Measurements from ENCODE around the gene GINS3. TPM values are rescaled to one million over a fixed set of nuclear protein-coding genes. Genes with fewer than 3 reads are reported as not detected.
A peak's percentile ranks its signal among the peaks of the same experiment; 100 is the strongest.

Gene GINS3
- total RNA-seq, 1 experiment from 2014 or later: 22.9 TPM

DNA sequence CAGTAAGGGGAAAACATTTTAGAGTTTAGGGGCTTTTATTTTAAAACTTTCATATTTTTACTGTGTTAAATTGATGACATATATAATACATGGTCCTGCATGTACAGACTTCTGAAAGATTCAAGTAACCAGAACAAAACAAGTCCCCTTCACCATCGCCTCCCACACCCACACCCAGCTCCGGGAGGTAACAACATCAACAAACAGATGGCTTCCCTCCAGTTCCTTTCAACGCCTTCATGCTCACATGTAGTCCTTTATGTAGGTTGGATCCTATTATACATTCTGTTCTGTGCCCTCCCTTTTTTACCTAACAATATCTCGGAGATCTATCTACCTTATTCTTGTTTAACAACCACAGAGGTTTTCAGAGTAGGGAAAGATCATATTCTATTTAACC is 30.5 kb downstream of the GINS3 start:
- no peak for DNase-seq (ENCODE audit: low read depth)

DNA sequence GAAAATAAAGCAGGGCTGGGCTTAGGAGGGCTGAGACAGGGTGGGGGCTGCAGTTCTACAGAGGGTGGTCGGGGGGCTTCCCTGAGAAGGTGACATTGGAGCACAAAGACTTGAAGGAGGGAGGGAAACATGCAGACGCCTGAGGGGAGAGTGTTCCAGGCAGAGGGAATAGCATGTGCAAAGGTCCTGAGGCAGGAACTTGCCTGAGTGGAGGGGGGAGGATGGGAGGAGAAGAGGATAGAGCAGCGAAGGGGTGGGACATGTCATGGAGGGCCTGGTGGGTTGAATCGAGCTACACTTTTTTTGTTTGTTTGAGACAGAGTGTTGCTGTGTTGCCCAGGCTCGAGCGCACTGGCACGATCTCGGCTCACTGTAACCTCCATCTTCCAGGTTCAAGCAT is 33.0 kb downstream of the GINS3 start:
- no peak for DNase-seq (ENCODE audit: low read depth)

DNA sequence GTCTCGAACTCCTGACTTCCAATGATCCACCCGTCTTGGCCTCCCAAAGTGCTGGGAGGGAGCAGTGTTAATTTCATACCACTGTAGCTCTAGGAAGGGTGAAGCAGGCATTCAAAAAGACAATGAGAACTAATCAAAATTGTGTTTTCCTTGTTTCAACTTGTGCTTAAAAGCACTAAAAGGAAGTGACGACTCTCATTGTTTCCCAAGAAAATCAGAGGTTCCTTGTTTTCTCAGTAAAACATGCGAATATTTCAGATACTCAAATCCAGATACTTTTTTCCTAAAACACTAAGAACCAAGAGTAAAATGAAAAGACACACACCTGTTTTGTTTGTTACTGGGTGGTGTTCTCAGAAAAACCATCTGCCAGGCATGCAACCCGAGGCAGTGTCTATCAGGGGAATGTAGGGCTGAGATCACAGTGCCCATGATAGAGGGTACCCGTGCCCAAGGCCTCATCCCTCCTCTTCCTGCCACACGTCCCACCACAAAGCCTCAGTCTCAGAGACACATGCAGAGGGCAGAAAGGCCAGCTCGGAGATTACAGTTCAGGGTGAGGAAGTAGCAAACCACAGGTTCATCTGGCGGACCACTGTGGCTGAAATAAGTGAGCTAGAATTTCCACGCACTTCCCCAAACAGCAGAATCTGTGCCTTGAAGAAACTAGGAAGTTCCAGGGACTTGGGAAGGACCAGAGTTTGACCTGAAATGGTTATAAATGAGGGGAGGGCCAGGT is 33.7 kb downstream of the GINS3 start:
- peak; percentile 32 for DNase-seq (ENCODE audit: low read depth)

- DNase-seq (ENCODE audit: low read depth): no peak
Observed at GRCh38 chr16:58426966-58427365, 34.7 kb downstream of the GINS3 start.

DNA sequence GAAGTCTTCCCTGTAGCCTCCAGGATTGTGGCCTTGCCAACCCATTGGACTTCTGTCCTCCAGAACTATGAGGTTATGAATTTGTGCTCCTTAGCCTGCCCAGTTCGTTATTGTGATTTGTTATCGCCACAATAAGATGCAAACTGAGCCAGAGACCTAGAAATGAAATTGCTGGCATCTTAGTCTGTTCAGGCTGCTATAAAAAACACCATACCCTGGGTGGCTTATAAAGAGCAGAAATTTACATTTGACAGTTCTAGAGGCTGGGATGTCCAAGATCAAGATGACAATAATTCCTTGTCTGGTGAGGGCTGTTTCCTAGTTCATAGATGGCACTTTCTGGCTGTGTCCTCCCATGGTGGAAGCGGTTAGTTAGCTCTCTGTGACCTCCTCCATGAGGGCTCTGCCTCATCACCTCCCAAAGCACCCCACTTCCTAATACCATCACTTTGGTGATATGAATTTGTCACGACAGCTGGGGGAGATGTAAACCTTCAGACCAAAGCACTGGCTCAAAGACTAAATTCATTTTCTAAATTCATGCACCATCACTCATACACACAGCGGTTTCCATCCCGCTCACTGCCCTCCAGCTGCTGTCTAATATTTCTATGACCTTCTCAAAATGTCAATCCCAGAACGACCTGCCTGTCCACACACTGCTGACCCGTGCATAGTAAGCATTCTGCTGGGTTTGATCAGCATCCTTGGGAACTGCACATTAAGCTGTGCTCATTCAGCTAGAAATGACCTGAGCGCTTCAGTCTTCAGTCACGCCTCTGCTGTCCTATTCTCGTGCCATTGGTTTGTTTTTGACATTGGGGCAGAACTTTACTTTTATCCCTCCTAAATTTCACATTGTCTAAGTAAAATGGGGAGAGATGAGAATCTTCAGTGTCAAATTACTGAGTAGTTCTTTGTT is 36.6 kb downstream of the GINS3 start:
- DNase-seq (ENCODE audit: low read depth): no peak

GRCh38 chr16:58430718-58431117 is 38.4 kb downstream of the GINS3 start:
- DNase-seq (ENCODE audit: low read depth): no peak

DNA sequence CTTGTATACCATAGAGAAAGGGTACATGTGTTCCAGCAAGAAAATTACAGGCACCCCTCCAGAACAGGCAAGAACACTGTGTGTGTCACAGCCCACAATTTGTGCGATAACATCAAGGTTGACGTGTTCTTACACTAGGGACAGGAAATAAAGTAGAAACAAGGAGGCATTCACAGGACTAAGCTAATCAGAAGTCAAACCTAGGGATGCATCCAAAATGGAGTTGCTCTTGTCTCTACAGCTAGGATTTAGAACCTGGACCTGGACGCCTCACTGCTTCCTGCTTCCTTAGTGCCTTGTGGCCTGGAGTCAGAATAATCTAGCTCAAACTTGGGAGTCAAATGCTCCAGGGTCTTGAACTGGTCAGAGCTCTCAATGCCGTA is 41.3 kb downstream of the GINS3 start:
- no peak for DNase-seq (ENCODE audit: low read depth)

- DNase-seq (ENCODE audit: low read depth): no peak
Observed at GRCh38 chr16:58435779-58436178, 43.5 kb downstream of the GINS3 start.

GRCh38 chr16:58440131-58440530 is 47.9 kb downstream of the GINS3 start:
- no peak for DNase-seq (ENCODE audit: low read depth)

DNA sequence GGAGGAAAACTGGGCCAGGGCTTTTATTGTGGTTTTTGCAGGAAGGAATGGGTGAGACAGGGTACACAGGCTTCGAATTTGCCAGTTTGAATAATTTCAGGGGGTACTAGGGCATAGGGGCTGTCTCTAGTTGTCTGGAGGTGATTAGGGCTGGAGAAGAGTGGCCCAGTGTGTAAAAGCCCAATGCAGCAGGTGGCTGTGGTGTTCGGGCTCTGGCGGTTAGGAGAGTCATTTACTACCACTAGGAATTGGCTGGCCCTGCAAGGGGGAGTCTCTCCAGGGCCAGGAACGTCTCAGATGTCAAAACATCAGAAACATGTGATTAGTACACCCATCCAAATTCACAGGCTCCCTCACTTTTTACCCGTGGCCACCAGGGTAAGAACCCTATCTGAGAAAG is 50.3 kb downstream of the GINS3 start:
- DNase-seq (ENCODE audit: low read depth): no peak

GRCh38 chr16:58443783-58444182 is 51.5 kb downstream of the GINS3 start:
- no peak for DNase-seq (ENCODE audit: low read depth)

GRCh38 chr16:58444265-58444664 is 52.0 kb downstream of the GINS3 start:
- DNase-seq (ENCODE audit: low read depth): no peak

DNA sequence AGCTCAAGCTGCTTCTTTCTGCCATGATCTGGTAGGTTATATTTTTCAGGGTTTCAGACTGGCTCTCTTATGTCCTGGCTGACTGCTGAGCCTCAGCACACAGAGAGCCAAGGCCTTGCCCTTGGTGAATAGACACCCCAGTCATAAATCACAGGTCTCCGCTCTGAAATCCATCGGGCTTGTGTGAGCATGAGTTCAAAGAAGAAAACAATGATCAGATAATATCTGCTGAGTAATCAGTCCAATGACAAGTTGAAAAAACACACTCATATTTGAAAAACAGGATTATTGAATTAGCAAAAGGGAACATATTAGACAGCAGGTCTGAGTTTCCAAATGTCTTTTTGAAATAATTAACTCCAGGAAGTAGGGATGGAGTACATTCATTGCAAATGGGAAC is 56.6 kb downstream of the GINS3 start:
- DNase-seq (ENCODE audit: low read depth): no peak

GRCh38 chr16:58449306-58449705 is 57.0 kb downstream of the GINS3 start:
- DNase-seq (ENCODE audit: low read depth): no peak

- no peak for DNase-seq (ENCODE audit: low read depth)
Observed at GRCh38 chr16:58449768-58450167, 57.5 kb downstream of the GINS3 start.

- no peak for DNase-seq (ENCODE audit: low read depth)
Observed at GRCh38 chr16:58450590-58450989, 58.3 kb downstream of the GINS3 start.

GRCh38 chr16:58451265-58451689 is 59.0 kb downstream of the GINS3 start:
- no peak for DNase-seq (ENCODE audit: low read depth)

- DNase-seq (ENCODE audit: low read depth): peak; percentile 66
Observed at GRCh38 chr16:58451945-58452401, 59.7 kb downstream of the GINS3 start.

DNA sequence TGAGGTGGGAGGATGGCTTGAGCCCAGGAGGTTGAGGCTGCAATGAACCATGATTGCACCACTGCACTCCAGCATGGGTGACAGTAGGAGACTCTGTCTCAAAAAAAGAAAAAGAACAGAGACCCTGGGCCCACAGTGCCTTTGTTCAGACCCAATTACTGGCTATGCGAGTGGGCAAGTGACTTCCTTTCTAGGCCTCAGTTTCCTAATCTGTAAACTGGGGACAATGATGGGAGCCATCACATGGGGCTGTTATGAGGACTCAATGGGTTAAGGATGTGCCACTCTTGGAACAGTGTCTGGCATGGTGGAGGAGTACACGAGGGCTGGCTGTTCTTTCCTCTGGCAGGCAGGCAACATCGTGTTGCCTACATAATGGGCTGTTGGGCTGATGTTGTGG is 60.4 kb downstream of the GINS3 start:
- DNase-seq (ENCODE audit: low read depth): no peak

DNA sequence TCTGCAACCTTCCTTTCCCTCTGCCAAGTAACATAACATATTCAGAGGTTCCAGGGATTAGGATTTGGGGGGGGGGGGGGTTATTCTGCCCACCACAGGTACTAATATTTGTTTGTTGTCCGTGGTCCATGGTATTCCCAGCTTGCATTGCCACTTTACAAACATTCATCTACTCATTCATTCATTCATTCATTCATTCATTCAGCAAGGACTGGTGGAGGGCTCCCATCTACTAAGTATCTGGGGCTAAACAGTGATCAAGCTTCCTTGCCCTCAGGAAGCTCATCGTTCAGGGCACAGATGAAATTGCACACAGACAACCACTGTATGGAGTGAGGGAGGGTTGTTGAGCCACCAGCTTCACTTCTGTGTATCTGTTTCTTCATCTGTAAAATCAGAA is 61.9 kb downstream of the GINS3 start:
- DNase-seq (ENCODE audit: low read depth): no peak

GRCh38 chr16:58454856-58455255 is 62.6 kb downstream of the GINS3 start:
- DNase-seq (ENCODE audit: low read depth): no peak

Data from HT1080 (cell line).